H9 (cell line): Measurements from ENCODE around the gene PIRT. TPM values are rescaled to one million over a fixed set of nuclear protein-coding genes. Genes with fewer than 3 reads are reported as not detected.

Experiments used
- DNase-seq: peaks from one replicate; pipeline ENCODE4 v3.0.0-alpha.2; 2017
- H2AFZ ChIP-seq: one replicate; pipeline ENCODE4 v1.6.1; 2013; ENCODE audit warnings: mild to moderate bottlenecking, low read length, control low read depth, moderate library complexity
- H2AK5ac ChIP-seq: 2 replicates; pipeline ENCODE4 v1.6.1; 2013; ENCODE audit warnings: low read length, control low read depth, mixed read lengths; ENCODE audit not compliant: insufficient read length
- H2BK120ac ChIP-seq: one replicate; pipeline ENCODE4 v1.6.1; 2013; ENCODE audit warnings: low read depth, mild to moderate bottlenecking, low read length, control low read depth, inconsistent platforms; ENCODE audit not compliant: poor library complexity, severe bottlenecking
- H2BK12ac ChIP-seq: 2 replicates; pipeline ENCODE4 v1.6.1; 2013; ENCODE audit warnings: low read length, control low read depth, mixed read lengths, low read depth; ENCODE audit not compliant: insufficient read length
- H2BK15ac ChIP-seq: 2 replicates; pipeline ENCODE4 v1.6.1; 2013; ENCODE audit warnings: low read depth, low read length, control low read depth
- H2BK20ac ChIP-seq: one replicate; pipeline ENCODE4 v1.6.1; 2013; ENCODE audit warnings: low read depth, mild to moderate bottlenecking, low read length, control low read depth, inconsistent platforms; ENCODE audit not compliant: poor library complexity, severe bottlenecking
- H2BK5ac ChIP-seq: 2 replicates; pipeline ENCODE4 v1.6.1; 2013; ENCODE audit warnings: low read length, control low read depth, mixed read lengths; ENCODE audit not compliant: insufficient read length
- H3K14ac ChIP-seq: 2 replicates; pipeline ENCODE4 v1.6.1; 2013; ENCODE audit warnings: low read length, control low read depth; ENCODE audit not compliant: insufficient read depth
- H3K18ac ChIP-seq: 2 replicates; pipeline ENCODE4 v1.6.1; 2013; ENCODE audit warnings: low read depth, mild to moderate bottlenecking, mixed read lengths, low read length, control low read depth; ENCODE audit not compliant: insufficient read length
- H3K23ac ChIP-seq: 2 replicates; pipeline ENCODE4 v1.6.1; 2013; ENCODE audit warnings: low read length, control low read depth, mixed read lengths, low read depth; ENCODE audit not compliant: insufficient read length
- H3K23me2 ChIP-seq: 2 replicates; pipeline ENCODE4 v1.6.1; 2013; ENCODE audit warnings: low read depth, mild to moderate bottlenecking, mixed read lengths, low read length, control low read depth; ENCODE audit not compliant: insufficient read length, poor library complexity, severe bottlenecking
- H3K27ac ChIP-seq: 2 replicates; pipeline ENCODE4 v1.5.1; 2013; ENCODE audit warnings: low read length, control low read depth, mixed read lengths, low read depth; ENCODE audit not compliant: insufficient read length
- H3K27me3 ChIP-seq: 2 replicates; pipeline ENCODE4 v1.6.1; 2013; ENCODE audit warnings: low read length, control low read depth, inconsistent platforms; ENCODE audit not compliant: insufficient read depth
- H3K4ac ChIP-seq: 2 replicates; pipeline ENCODE4 v1.6.1; 2013; ENCODE audit warnings: low read depth, mild to moderate bottlenecking, control low read depth, inconsistent platforms, low read length, moderate library complexity
- H3K4me1 ChIP-seq: 2 replicates; pipeline ENCODE4 v1.6.1; 2013; ENCODE audit warnings: low read length, control low read depth, inconsistent platforms; ENCODE audit not compliant: insufficient read depth
- H3K4me2 ChIP-seq: 2 replicates; pipeline ENCODE4 v1.6.1; 2013; ENCODE audit warnings: low read length, control low read depth, mixed read lengths; ENCODE audit not compliant: insufficient read length, insufficient read depth
- H3K56ac ChIP-seq: 2 replicates; pipeline ENCODE4 v1.6.1; 2013; ENCODE audit warnings: low read depth, mild to moderate bottlenecking, mixed read lengths, low read length, control low read depth; ENCODE audit not compliant: insufficient read length
- H3K79me1 ChIP-seq: 2 replicates; pipeline ENCODE4 v1.6.1; 2013; ENCODE audit warnings: low read depth, mild to moderate bottlenecking, moderate library complexity, low read length, control low read depth, inconsistent platforms; ENCODE audit not compliant: insufficient read depth, poor library complexity, severe bottlenecking
- H3K79me2 ChIP-seq: 2 replicates; pipeline ENCODE4 v1.6.1; 2013; ENCODE audit warnings: low read length, control low read depth, inconsistent platforms; ENCODE audit not compliant: insufficient read depth
- H3K9ac ChIP-seq: 2 replicates; pipeline ENCODE4 v1.6.1; 2013; ENCODE audit warnings: low read length, control low read depth, mixed read lengths; ENCODE audit not compliant: insufficient read length; ENCODE audit errors: extremely low read depth
- H3K9me3 ChIP-seq: one replicate; pipeline ENCODE4 v1.6.1; 2013; ENCODE audit warnings: low read depth, low read length, inconsistent platforms; ENCODE audit not compliant: control insufficient read depth
- H3T11ph ChIP-seq: one replicate; pipeline ENCODE4 v1.6.1; 2013; ENCODE audit warnings: mild to moderate bottlenecking, low read length, control low read depth, inconsistent platforms
- H4K20me1 ChIP-seq: one replicate; pipeline ENCODE4 v1.6.1; 2013; ENCODE audit not compliant: control insufficient read depth, insufficient read length, insufficient read depth
- H4K5ac ChIP-seq: 2 replicates; pipeline ENCODE4 v1.6.1; 2013; ENCODE audit warnings: low read depth, mild to moderate bottlenecking, mixed read lengths, low read length, control low read depth; ENCODE audit not compliant: insufficient read length
- H4K8ac ChIP-seq: replicated peaks from 2 replicates; pipeline ENCODE4 v1.6.1; 2013; ENCODE audit warnings: low read length, control low read depth, mixed read lengths, low read depth; ENCODE audit not compliant: insufficient read length
- H4K91ac ChIP-seq: 2 replicates; pipeline ENCODE4 v1.6.1; 2013; ENCODE audit warnings: low read depth, mild to moderate bottlenecking, moderate library complexity, mixed read lengths, low read length, control low read depth; ENCODE audit not compliant: insufficient read length
- H3K27ac Mint-ChIP-seq, 3 experiments: 2 replicates in 2 of 3; 3 replicates in 1 of 3; pipeline ENCODE4 v1.8.0; 2020 to 2021; ENCODE audit warnings: mixed read lengths in 3 of 3, mild to moderate bottlenecking in 1 of 3, moderate library complexity in 1 of 3
- H3K27me3 Mint-ChIP-seq: 2 replicates; pipeline ENCODE4 v1.8.0; 2021; ENCODE audit warnings: low read depth, mild to moderate bottlenecking, moderate library complexity, mixed read lengths
- H3K36me3 Mint-ChIP-seq, 3 experiments: 2 replicates in 2 of 3; 3 replicates in 1 of 3; pipeline ENCODE4 v1.8.0; 2020 to 2021; ENCODE audit warnings: low read depth in 3 of 3, mixed read lengths in 3 of 3; ENCODE audit not compliant: insufficient read depth in 1 of 3
- H3K4me1 Mint-ChIP-seq, 2 experiments: 2 replicates each; pipeline ENCODE4 v1.8.0; 2020; ENCODE audit warnings: mixed read lengths in 2 of 2
- H3K4me3 Mint-ChIP-seq, 2 experiments: 2 replicates in 1 of 2; 3 replicates in 1 of 2; pipeline ENCODE4 v1.8.0; 2020 to 2021; ENCODE audit warnings: mild to moderate bottlenecking in 2 of 2, mixed read lengths in 2 of 2, moderate library complexity in 1 of 2
- H3K9me3 Mint-ChIP-seq, 2 experiments: 2 replicates in 1 of 2; 3 replicates in 1 of 2; pipeline ENCODE4 v1.8.0; 2020; ENCODE audit warnings: mild to moderate bottlenecking in 2 of 2, mixed read lengths in 2 of 2, moderate library complexity in 1 of 2
- CTCF ChIP-seq: fragments of 200-600 bp; sonication (generic); conservative IDR thresholded peaks from 3 replicates; pipeline ENCODE4 v1.8.0; 2021; ENCODE audit warnings: antibody characterized with exemption, mild to moderate bottlenecking
- WGBS: extraction: QIAGEN DNeasy Blood & Tissue Kit; methylation state at CpG from one replicate; pipeline ENCODE4 v1.1.7; 2013; ENCODE audit warnings: missing lambda C conversion rate, low lambda C conversion rate, mixed read lengths; ENCODE audit not compliant: insufficient read length; ENCODE audit errors: extremely low coverage; 5-methylcytosine and 5-hydroxymethylcytosine counted together
- total RNA-seq: library from RNA; stranded (reverse); gene quantifications from 2 replicates; pipeline ENCODE4 v1.2.1, GENCODE V29; 2021

Gene PIRT
- total RNA-seq, 1 experiment from 2014 or later = not detected

- Histone ChIP-seq H2AK5ac (no peak overlapping the region), H3K23me2 (no peaks in the 10 kb centered on the region), H3K56ac (no peak overlapping the region), H3K9me3 (no peaks in the 10 kb centered on the region), H4K5ac (no peak overlapping the region), H2BK5ac (no peak overlapping the region), H3K14ac (no peak overlapping the region), H2BK20ac (no peak overlapping the region), H2BK15ac (no peak overlapping the region), H3K27ac (no peak overlapping the region), H2BK12ac (no peak overlapping the region), H3T11ph (no peak overlapping the region), H3K9ac (no peak overlapping the region), H3K79me1 (no peaks in the 10 kb centered on the region), H4K20me1 (no peaks in the 10 kb centered on the region), H3K18ac (no peak overlapping the region), H3K27me3 (no peaks in the 10 kb centered on the region), H3K79me2 (no peaks in the 10 kb centered on the region), H3K4me1 (no peaks in the 10 kb centered on the region; the same call in 1 of the 2 replicates), H4K8ac (no peak overlapping the region), H2BK120ac (no peak overlapping the region), H2AFZ (no peak overlapping the region), H4K91ac (no peak overlapping the region), H3K4me2 (no peak overlapping the region), H3K4ac (no peak overlapping the region), H3K23ac (no peak overlapping the region)
- peaks cover 1% of the 10 kb centered on the region; the same call in 1 of the 2 replicates for H3K27me3 Mint-ChIP-seq
- no peak for TF ChIP-seq CTCF
- WGBS = no CpG with 5 or more reads among the region's 7 CpGs
- H3K27ac Mint-ChIP-seq = no peak overlapping the region
- no peaks in the 10 kb centered on the region for H3K9me3 Mint-ChIP-seq
- peaks cover 18 to 23% of the 10 kb centered on the region in 2 experiments for H3K4me1 Mint-ChIP-seq
- no peak overlapping the region for H3K4me3 Mint-ChIP-seq
- H3K36me3 Mint-ChIP-seq = no peaks in the 10 kb centered on the region
- no peak for DNase-seq
Observed at GRCh38 chr17:10804546-10804945, 33.3 kb downstream of the PIRT start.
